ENCODE data around the gene SSNA1.

The SSNA1 gene

DNA sequence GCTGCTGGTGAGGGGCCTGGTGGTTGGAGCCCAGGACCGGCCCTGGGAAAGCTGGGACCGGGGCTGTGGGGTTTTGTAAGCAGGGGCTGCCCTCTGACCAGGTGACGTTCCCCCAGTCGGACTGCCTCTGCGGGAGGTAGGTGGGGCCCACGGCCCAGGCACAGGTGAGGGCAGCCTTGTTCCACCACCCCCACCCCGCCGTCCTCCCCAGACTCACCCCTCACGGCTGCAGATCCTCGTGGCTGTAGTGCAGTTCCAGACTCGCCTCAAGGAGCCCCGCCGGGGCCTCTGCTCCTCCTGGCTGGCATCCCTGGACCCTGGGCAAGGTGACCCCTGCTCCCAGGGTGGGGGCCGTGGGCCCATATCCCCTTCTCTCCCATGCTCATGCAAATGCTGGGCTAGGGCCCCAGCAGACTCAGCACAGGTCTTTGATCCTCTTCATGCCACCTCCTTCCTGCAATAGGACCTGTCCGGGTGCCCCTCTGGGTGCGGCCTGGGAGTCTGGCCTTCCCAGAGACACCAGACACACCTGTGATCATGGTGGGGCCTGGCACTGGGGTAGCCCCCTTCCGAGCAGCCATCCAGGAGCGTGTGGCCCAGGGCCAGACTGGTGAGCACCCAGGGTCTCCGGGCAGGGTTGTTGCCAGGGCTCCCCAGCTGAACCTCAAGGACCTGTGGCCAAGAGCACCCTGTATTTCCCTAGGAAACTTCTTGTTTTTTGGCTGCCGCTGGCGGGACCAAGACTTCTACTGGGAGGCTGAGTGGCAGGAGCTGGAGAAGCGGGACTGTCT is 26.9 kb downstream of the SSNA1 start:
- H3K4me3 ChIP-seq (ENCODE audit: low read length), result no peak overlapping the region
- H3K9me3 ChIP-seq (ENCODE audit: control insufficient read depth, low read depth, low read length), result no peaks in the 10 kb centered on the region
- H3K36me3 ChIP-seq (ENCODE audit: control insufficient read depth, low read depth, low read length), result peaks cover 9% of the 10 kb centered on the region
- no peak overlapping the region for H3K9ac ChIP-seq (ENCODE audit: low read length)
- no peak overlapping the region for H3K27ac ChIP-seq (ENCODE audit: low read length)
- no peaks in the 10 kb centered on the region for H3K4me1 ChIP-seq (ENCODE audit: control insufficient read depth, low read depth, low read length)
- no peaks in the 10 kb centered on the region for H3K27me3 ChIP-seq (ENCODE audit: control insufficient read depth, insufficient read depth, low read length)

DNA sequence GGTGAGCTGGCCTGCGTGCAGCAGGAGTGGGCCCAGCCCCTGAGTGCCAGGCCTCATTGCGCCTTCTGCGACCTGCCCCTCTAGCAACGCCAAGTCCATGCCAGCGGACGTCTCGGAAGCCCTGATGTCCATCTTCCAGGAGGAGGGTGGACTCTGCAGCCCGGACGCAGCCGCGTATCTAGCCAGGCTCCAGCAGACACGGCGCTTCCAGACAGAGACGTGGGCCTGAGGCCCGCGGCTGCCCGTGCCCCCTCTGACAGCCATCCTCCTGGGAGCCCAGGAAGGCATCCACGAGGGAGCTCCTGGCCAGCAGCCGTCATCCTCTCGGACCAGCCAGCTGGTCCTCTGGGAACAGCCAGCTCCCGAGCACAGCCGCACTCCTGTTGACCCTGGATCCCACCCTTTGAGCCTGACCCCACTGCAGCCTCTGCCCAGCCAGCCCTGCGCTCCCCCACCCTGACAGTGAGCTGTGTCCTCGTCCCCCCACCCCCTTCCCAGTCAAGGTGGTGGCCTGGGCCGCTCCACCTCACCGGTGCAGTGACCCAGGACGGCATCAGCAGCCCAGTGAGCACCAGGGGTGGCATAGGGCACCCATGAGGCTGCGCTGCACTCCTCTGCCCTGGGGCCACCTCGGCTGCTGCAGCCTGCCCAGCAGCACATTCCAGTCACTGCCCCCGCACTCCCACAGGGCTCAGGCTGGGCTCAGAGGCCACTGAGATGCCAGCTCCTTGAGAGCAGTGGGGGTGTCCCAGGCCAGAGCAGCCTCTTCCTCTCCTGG is 27.9 kb downstream of the SSNA1 start:
- Histone ChIP-seq H3K36me3 (ENCODE audit: control insufficient read depth, low read depth, low read length) (peaks cover 9% of the 10 kb centered on the region), H3K9me3 (ENCODE audit: control insufficient read depth, low read depth, low read length) (no peaks in the 10 kb centered on the region), H3K27me3 (ENCODE audit: control insufficient read depth, insufficient read depth, low read length) (no peaks in the 10 kb centered on the region), H3K4me1 (ENCODE audit: control insufficient read depth, low read depth, low read length) (no peaks in the 10 kb centered on the region), H3K9ac (ENCODE audit: low read length) (no peak overlapping the region), H3K4me3 (ENCODE audit: low read length) (no peak overlapping the region), H3K27ac (ENCODE audit: low read length) (no peak overlapping the region)

DNA sequence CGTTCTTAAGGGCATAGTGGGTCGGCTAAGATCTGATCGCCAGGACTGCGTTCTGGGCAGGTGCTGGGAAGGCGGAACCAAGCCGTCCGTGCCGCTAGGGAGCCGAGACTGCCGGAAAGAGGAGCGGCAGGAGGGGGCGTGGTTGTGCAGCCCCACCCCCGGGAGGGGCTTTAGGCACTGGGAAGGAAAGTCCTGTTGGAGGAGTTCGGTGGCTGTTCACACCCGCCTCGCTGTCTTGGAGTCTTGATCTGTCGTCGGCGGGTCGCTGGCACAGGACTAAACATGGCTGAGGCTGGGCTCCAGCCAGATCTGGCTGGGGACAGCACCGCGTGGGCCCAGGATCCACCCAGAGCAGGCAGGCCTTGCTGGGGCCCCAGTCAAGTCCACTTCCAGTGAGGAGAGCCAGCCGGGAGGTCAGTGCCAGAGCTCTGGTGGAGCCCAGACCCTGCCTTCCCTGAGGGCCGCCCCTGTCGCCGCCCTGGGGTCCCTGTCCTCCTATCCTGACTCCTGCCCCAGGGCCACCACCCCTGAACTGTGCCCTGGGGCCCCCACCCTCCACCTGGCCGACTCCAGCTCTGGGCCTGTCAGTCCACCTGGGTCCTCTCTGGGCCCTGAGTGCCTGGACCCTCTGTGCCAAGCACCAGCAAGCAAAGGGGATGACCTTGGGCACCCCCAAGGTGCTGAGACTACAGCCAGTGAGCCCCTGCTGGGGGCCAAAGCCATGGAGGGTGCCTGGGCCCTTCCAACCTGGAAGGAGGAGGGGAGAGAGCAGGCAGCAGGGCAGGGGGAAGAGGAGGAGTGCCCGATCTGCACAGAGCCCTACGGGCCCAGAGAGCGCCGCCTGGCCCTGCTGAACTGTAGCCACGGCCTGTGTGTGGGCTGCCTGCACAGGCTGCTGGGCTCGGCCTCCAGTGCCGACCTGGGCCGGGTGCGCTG is 29.1 kb downstream of the SSNA1 start:
- Histone ChIP-seq H3K27me3 (ENCODE audit: control insufficient read depth, insufficient read depth, low read length) (peaks cover 3% of the 10 kb centered on the region), H3K4me3 (ENCODE audit: low read length) (no peak overlapping the region), H3K9me3 (ENCODE audit: control insufficient read depth, low read depth, low read length) (no peaks in the 10 kb centered on the region), H3K9ac (ENCODE audit: low read length) (no peak overlapping the region), H3K27ac (ENCODE audit: low read length) (no peak overlapping the region), H3K4me1 (ENCODE audit: control insufficient read depth, low read depth, low read length) (no peaks in the 10 kb centered on the region), H3K36me3 (ENCODE audit: control insufficient read depth, low read depth, low read length) (peaks cover 9% of the 10 kb centered on the region)

DNA sequence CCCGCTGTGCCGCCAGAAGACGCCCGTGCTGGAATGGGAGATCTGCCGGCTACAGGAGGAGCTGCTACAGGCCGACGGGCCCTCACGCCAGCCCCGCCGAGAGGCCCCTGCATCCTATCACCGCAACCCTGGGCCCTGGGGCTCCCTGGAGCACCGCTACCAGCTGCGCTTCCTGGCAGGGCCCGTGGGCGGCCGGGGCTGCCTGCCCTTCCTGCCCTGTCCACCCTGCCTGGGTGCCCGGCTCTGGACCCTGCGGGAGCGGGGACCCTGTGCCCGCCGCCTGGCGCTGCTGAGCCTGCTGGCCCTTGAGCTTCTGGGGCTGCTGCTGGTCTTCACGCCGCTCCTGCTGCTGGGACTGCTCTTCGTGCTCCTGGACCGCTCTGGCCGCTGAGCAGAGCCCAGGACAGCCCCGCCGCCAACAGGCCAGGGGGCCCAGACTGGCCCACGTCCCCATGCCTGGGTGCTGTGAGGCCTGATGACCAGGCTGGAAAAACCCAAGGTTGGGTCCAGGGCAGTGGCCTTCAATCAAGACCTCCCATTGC is 29.8 kb downstream of the SSNA1 start:
- H3K36me3 ChIP-seq (ENCODE audit: control insufficient read depth, low read depth, low read length), result peaks cover 9% of the 10 kb centered on the region
- no peaks in the 10 kb centered on the region for H3K4me1 ChIP-seq (ENCODE audit: control insufficient read depth, low read depth, low read length)
- no peak overlapping the region for H3K9ac ChIP-seq (ENCODE audit: low read length)
- no peaks in the 10 kb centered on the region for H3K9me3 ChIP-seq (ENCODE audit: control insufficient read depth, low read depth, low read length)
- peaks cover 8% of the 10 kb centered on the region for H3K27me3 ChIP-seq (ENCODE audit: control insufficient read depth, insufficient read depth, low read length)
- no peak overlapping the region for H3K27ac ChIP-seq (ENCODE audit: low read length)
- H3K4me3 ChIP-seq (ENCODE audit: low read length), result no peak overlapping the region

GRCh38 chr9:137218754-137219271 is 30.3 kb downstream of the SSNA1 start:
- no peaks in the 10 kb centered on the region for H3K9me3 ChIP-seq (ENCODE audit: control insufficient read depth, low read depth, low read length)
- H3K9ac ChIP-seq (ENCODE audit: low read length), result no peak overlapping the region
- no peak overlapping the region for H3K27ac ChIP-seq (ENCODE audit: low read length)

GRCh38 chr9:137219757-137220316 is 31.4 kb downstream of the SSNA1 start:
- Histone ChIP-seq H3K4me3 (ENCODE audit: low read length) (no peak overlapping the region), H3K9me3 (ENCODE audit: control insufficient read depth, low read depth, low read length) (no peaks in the 10 kb centered on the region), H3K9ac (ENCODE audit: low read length) (no peak overlapping the region), H3K36me3 (ENCODE audit: control insufficient read depth, low read depth, low read length) (peaks cover 3% of the 10 kb centered on the region), H3K4me1 (ENCODE audit: control insufficient read depth, low read depth, low read length) (no peaks in the 10 kb centered on the region), H3K27me3 (ENCODE audit: control insufficient read depth, insufficient read depth, low read length) (peaks cover 8% of the 10 kb centered on the region), H3K27ac (ENCODE audit: low read length) (no peak overlapping the region)

More at GRCh38 chr9:137218754-137219271, 30.3 kb downstream of the SSNA1 start:
- no peak overlapping the region for H3K4me3 ChIP-seq (ENCODE audit: low read length)
- peaks cover 8% of the 10 kb centered on the region for H3K27me3 ChIP-seq (ENCODE audit: control insufficient read depth, insufficient read depth, low read length)
- H3K4me1 ChIP-seq (ENCODE audit: control insufficient read depth, low read depth, low read length), result no peaks in the 10 kb centered on the region
- H3K36me3 ChIP-seq (ENCODE audit: control insufficient read depth, low read depth, low read length), result peaks cover 9% of the 10 kb centered on the region

DNA sequence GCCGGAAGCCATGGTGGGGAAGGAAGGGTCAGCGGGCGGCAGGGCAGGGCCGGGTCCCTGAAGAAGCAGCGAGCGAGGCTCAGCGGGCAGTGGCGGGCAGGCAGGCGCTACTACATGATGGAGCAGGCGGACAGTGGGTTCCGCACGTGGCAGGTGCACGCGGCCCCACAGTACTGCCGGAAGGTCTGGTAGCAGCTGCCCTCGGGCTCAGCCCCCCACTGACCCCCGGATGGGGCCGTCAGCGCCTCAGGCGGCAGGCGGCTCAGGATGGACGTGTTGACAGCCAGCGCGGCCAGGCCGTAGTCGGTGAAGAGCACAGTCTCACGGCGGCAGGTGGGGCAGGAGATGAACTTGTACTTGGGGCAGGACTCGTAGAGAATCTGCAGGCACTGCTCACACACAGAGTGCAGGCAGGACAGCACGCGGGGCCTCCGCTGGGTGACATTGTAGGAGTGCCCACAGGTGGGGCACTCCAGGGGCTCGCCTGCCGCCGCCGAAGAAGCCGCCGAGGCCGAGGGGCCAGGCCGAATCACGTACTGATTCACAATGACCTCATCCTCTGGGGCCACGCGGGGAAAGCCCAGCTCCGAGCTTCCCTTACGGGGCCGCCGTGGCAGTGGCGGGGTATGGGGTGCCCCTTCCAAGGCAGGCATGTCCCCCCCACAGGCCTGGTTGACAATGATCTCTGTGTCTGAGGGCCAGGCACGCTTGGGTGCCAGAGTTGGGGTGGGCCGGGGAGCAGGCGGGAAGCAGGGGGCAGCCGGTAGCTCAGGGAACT is 32.0 kb downstream of the SSNA1 start:
- Histone ChIP-seq H3K9ac (ENCODE audit: low read length) (no peak overlapping the region), H3K36me3 (ENCODE audit: control insufficient read depth, low read depth, low read length) (no peaks in the 10 kb centered on the region), H3K4me3 (ENCODE audit: low read length) (no peak overlapping the region), H3K27me3 (ENCODE audit: control insufficient read depth, insufficient read depth, low read length) (peaks cover 8% of the 10 kb centered on the region), H3K4me1 (ENCODE audit: control insufficient read depth, low read depth, low read length) (no peaks in the 10 kb centered on the region), H3K27ac (ENCODE audit: low read length) (no peak overlapping the region), H3K9me3 (ENCODE audit: control insufficient read depth, low read depth, low read length) (no peaks in the 10 kb centered on the region)

DNA sequence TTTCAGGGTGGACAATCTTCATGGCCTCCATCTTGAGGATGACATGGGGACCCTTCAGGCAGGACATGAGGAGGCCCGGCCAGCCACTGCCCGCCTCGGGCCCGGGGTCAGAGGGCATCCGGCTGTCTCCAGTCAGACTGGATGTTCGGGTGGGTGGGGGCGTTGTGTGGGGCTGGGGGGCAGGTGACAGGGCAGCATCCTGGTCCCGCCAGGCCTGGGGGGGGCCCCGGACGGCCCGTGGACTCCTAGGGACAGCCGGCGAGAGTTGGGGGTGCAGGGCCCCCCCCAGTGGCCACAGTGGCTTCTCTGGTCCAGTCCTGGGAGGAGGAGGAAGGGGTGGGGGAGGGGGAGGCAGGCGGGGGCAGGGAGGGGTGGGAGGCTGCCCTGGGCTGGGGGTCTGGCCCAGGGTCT is 32.6 kb downstream of the SSNA1 start:
- Histone ChIP-seq H3K9ac (ENCODE audit: low read length) (no peak overlapping the region), H3K4me3 (ENCODE audit: low read length) (no peak overlapping the region), H3K4me1 (ENCODE audit: control insufficient read depth, low read depth, low read length) (no peaks in the 10 kb centered on the region), H3K9me3 (ENCODE audit: control insufficient read depth, low read depth, low read length) (no peaks in the 10 kb centered on the region), H3K27ac (ENCODE audit: low read length) (no peak overlapping the region), H3K36me3 (ENCODE audit: control insufficient read depth, low read depth, low read length) (no peaks in the 10 kb centered on the region), H3K27me3 (ENCODE audit: control insufficient read depth, insufficient read depth, low read length) (peaks cover 8% of the 10 kb centered on the region)

DNA sequence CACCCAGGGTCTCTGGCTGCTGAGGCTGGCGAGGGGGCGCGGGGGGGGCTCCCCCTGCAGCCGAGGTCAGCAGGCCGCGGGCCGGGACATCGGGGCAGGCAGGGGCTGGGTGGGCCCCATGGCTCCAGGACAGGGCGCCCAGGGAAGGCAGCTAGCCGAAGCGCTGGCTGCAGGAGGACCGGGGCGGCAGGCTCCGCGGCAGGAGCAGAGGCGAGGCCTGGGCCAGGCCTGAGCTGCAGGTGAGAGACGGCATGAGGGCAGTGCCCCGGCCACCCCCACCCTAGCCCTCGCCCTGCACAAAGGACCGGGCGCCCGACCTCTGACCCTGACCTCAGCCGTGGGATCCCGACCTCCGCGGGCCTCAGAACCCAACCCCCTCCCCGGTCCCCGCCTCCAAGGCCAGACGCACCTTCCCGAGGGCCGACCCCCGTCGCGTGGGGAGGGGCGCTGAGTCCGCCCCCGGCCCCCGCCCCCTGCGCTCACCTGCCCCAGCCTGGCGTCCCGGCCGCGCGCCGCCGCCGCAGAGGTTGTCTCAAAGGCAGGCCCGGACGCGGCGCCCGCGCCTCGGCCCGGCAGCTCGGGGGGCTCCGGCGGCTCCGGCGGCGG is 33.1 kb downstream of the SSNA1 start:
- Histone ChIP-seq H3K27me3 (ENCODE audit: control insufficient read depth, insufficient read depth, low read length) (peaks cover 8% of the 10 kb centered on the region), H3K9ac (ENCODE audit: low read length) (no peak overlapping the region), H3K4me1 (ENCODE audit: control insufficient read depth, low read depth, low read length) (no peaks in the 10 kb centered on the region), H3K9me3 (ENCODE audit: control insufficient read depth, low read depth, low read length) (no peaks in the 10 kb centered on the region), H3K36me3 (ENCODE audit: control insufficient read depth, low read depth, low read length) (no peaks in the 10 kb centered on the region), H3K4me3 (ENCODE audit: low read length) (peak overlapping the region; percentile 42), H3K27ac (ENCODE audit: low read length) (no peak overlapping the region)
